CD1c-positive myeloid dendritic cell (primary cell): ENCODE measurements around the gene IGSF9B.

Source experiments
- DNase-seq: peaks from one replicate; pipeline ENCODE4 v3.0.0-alpha.2; 2016; ENCODE audit errors: extremely low spot score

The IGSF9B gene

DNA sequence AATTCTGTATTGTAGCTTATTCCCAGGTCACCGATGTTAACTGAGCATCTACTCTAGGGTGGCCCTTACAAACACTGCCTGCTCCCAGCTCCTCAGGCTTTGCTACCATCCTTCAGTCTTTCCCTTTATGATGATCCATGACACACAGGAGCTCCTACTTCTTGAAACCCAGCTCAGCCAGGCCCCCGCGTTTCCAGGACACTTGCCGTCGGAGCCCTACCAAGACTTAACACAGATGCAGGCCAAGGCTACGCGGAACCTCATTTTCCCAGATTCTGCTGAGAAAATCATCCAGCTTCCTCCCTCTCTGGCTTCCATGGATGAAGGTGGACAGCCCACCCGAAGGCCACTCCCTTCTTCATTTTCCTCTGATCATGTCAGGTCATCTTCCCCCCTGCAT is 18.6 kb downstream of the IGSF9B start:
- DNase-seq: no peak

- DNase-seq: no peak
Observed at GRCh38 chr11:133937468-133937867, 19.3 kb downstream of the IGSF9B start.

GRCh38 chr11:133937015-133937414 is 19.8 kb downstream of the IGSF9B start:
- DNase-seq: no peak

GRCh38 chr11:133936592-133936991 is 20.2 kb downstream of the IGSF9B start:
- no peak for DNase-seq

- DNase-seq: no peak
Observed at GRCh38 chr11:133936136-133936535, 20.6 kb downstream of the IGSF9B start.

DNA sequence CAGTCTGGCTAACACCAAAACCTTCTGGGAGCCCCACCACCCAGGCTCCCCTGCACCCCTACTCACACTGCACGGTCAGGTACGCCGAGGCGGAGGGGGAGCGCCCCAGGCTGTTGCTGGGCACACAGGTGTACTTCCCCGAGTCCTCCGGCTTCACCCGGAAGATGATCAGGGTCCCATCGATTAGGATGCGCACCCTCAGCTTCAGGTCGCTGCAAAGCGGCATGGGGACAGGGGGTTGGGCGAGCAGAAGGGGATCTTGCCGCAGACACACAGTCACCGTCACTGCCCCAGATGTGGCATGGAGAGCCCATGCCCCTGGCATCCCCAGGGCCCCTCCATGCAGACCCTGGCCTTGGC is 21.2 kb downstream of the IGSF9B start:
- no peak for DNase-seq

GRCh38 chr11:133934599-133935550 is 21.9 kb downstream of the IGSF9B start:
- DNase-seq: no peak

- no peak for DNase-seq
Observed at GRCh38 chr11:133934096-133934495, 22.7 kb downstream of the IGSF9B start.

DNA sequence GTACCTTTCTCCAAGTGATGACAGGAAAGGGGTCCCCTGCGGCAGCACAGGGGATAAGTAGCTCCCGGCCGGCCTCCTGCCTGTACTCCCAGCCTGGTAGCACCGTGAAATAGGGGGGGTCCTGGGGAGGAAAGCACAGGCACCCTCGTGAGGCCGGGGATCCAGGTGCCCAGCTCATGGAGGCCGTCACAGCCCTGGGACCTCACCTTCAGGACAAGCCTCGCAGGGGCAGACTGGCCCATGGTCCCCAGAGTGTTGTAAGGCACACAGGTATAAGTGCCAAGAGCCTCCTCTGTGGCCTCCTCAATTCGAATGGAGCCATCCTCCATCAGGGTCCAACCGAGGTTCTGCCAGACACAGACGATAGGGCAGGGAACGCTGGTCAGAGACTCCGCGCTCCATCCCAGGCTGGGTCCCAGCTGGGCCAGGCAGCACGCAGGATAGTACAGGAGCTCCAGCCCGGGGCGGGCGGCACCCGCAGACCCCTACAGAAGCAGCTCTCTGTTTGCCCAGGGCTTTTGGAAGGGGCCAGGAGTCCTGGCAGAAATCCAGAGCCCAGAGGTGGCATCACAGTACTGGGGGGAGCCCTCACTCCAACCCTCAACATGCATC is 25.2 kb downstream of the IGSF9B start:
- no peak for DNase-seq

DNA sequence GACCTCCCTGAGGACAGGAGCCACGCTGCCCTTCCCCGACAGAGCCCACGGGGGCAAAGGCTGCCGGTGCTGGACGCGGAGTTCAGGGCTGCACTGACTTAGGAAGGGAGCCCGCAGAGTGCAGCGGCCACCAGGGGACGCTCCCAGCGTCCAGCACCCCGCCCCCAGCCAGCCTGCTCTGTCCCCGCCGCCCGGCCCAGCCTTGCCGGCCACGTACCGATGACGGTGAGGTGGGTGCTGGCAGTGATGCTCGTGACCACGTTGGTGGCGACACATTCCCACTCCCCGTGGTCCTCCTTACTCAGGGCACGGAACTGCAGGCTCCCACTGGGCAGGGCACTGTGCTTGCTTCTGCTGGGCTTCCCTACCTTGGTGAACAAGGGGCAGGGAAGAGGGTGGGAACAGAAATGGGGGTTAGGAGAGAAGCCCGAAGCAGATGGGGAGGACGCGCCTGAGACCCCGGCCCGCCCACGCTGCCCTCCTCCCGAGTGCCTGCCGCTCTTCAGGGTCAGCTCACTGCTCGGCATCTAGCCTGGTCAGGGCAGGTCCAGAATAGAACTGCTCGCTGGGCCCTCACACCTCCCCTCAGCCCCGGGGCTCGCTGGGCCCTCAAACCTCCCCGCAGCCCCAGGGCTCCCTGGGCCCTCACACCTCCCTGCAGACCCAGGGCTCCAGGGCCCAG is 25.9 kb downstream of the IGSF9B start:
- no peak for DNase-seq

- no peak for DNase-seq
Observed at GRCh38 chr11:133930053-133930766, 26.6 kb downstream of the IGSF9B start.

- no peak for DNase-seq
Observed at GRCh38 chr11:133929401-133930052, 27.2 kb downstream of the IGSF9B start.

- DNase-seq: no peak
Observed at GRCh38 chr11:133928628-133929059, 28.1 kb downstream of the IGSF9B start.

- DNase-seq: peak; percentile 26
Observed at GRCh38 chr11:133927690-133928627, 28.8 kb downstream of the IGSF9B start.

- DNase-seq: no peak
Observed at GRCh38 chr11:133926466-133927246, 30.1 kb downstream of the IGSF9B start.

DNA sequence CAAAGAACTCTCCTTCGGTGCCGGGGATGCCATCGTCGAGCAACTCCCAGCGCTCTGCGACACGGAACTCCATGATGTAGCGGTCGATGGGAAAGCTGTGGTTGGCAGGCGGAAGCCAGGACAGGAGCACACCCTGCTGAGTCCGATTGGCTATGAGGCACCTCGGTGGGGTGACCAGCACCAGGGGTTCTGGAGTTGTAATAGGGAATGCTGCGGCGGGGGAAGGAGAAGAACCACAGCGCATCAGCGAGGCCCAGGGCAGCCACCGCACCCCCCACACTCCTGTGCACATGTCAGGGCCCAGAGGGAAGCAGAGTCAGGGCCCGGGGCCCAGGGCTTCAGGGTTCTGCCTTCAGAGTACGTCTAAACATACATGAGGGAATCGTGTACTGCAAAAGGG is 31.0 kb downstream of the IGSF9B start:
- no peak for DNase-seq

DNA sequence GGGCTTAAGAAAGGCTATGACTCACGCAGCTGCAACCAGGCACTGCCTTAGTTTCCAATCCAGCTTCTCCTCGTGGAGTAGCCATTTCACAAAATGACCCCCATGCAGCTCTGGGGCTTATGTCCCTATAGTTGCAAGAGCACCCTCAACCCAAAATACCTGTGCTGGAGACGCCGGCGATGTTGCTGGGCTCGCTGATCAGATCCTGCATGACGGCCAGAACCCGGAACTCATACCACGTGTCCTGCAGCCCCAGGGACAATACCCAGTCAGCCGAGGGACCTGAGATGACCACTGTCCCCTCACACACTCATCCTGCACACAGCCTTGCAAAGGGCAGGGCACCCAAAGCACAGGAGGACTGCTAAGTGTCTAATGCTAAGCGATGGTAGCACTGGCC is 32.1 kb downstream of the IGSF9B start:
- no peak for DNase-seq

GRCh38 chr11:133922078-133922870 is 34.5 kb downstream of the IGSF9B start:
- no peak for DNase-seq

GRCh38 chr11:133921513-133921912 is 35.3 kb downstream of the IGSF9B start:
- no peak for DNase-seq
